BLaER1 (cell line): Measurements from ENCODE around the gene ATXN2.

Experiments used
- H3K27ac ChIP-seq: shearing (Covaris generic); formaldehyde crosslinking; 2 replicates; pipeline ENCODE4 v1.8.1; 2022
- H3K27me3 ChIP-seq: shearing (Covaris generic); formaldehyde crosslinking; 2 replicates; pipeline ENCODE4 v1.8.1; 2022
- H3K36me3 ChIP-seq: shearing (Covaris generic); formaldehyde crosslinking; 2 replicates; pipeline ENCODE4 v1.8.1; 2022
- H3K4me1 ChIP-seq: shearing (Covaris generic); formaldehyde crosslinking; 2 replicates; pipeline ENCODE4 v1.8.1; 2022
- H3K4me2 ChIP-seq: shearing (Covaris generic); formaldehyde crosslinking; 2 replicates; pipeline ENCODE4 v1.8.1; 2022
- H3K4me3 ChIP-seq: shearing (Covaris generic); formaldehyde crosslinking; 2 replicates; pipeline ENCODE4 v1.8.1; 2022
- H3K9ac ChIP-seq: shearing (Covaris generic); formaldehyde crosslinking; 2 replicates; pipeline ENCODE4 v1.8.1; 2022
- H3K9me3 ChIP-seq: shearing (Covaris generic); formaldehyde crosslinking; 2 replicates; pipeline ENCODE4 v1.8.1; 2022
- H4K20me1 ChIP-seq: shearing (Covaris generic); formaldehyde crosslinking; 2 replicates; pipeline ENCODE4 v1.8.1; 2022
- Cebpa-rat ChIP-seq: shearing (Covaris generic); IDR thresholded peaks from 2 replicates; pipeline ENCODE4 v1.8.1; 2022

ATXN2 gene

DNA sequence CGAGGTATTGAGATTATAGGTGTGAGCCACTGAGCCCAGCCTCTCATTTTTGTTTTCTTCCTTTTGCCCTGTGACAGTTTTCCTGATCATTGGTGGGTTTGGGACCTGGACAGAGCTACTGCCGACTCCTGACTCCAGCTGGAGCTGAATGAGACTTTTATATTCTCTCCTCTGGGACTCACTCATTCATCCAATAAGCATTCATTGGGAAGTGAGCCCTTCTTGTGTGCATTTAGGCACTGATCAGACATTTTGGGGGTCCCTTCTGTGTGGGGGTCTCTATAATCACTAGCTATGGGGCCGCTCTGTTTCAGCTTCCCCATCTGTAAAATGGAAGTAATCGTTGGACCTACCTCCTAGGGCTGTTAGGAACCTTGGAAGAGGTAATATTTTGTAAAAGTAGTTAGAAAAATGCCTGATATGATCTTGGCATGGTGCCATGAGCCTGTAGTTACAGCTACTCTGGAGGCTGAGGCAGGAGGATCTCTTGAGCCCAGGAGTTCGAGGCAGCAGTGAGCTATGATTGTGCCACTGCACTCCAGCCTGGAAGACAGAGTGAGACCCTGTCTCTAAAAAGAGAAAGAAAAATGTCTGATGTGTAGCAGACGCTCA, 186.2 kb downstream of the ATXN2 start:
- Histone ChIP-seq H3K9me3 (no peaks in the 10 kb centered on the region), H3K9ac (peak overlapping the region; percentile 69; the same call in 1 of the 2 replicates), H3K36me3 (peaks cover 32% of the 10 kb centered on the region), H3K4me2 (peak overlapping the region; percentile 98), H3K27ac (peak overlapping the region; percentile 78), H3K27me3 (no peaks in the 10 kb centered on the region), H3K4me1 (peaks cover 74% of the 10 kb centered on the region), H3K4me3 (no peak overlapping the region), H4K20me1 (peaks cover 99% of the 10 kb centered on the region)
- TF ChIP-seq Cebpa-rat, result no peak

DNA sequence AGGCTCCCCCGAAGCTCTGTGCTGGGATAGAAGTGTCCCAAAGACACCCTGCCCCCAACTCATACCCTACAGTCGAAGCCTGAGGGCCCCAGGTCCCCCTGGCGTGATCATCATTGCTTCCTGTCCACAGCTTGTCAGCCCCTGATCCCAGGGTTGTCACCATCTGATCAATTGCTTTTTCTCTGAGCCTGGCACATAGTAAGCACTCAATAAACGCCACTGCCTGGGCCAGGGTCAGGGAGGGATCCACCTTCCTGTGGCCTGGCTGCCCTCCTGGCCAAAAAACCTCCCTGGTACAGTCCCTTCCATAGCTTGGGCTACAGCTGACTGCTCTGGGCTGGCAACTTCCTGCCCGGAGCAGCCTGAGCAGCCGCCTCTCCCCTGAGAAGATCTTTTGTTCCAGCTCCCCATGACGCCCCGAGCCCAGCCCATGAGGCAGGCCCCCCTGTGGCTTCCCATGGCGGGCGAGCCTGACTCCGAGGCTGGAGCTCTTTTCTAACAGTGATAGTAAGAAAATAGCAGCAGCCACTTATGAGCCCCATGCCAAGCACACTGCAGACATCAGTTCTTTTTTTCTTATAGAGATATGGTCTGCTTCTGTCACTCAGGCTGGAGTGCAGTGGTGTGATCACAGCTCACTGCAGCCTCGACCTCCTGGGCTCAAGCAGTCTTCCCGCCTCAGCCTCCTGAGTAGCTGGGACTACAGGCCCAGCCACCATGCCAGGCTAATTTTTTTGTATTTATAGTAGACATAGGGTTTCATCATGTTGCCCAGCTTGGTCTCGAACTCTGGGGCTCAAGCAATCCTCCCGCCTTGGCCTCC, 186.9 kb downstream of the ATXN2 start:
- no peaks in the 10 kb centered on the region for H3K9me3 ChIP-seq
- peak overlapping the region; percentile 30 for H3K4me3 ChIP-seq
- peaks cover 25% of the 10 kb centered on the region for H3K36me3 ChIP-seq
- peak overlapping the region; percentile 98 for H3K4me2 ChIP-seq
- no peaks in the 10 kb centered on the region for H3K27me3 ChIP-seq
- H4K20me1 ChIP-seq, result peaks cover 99% of the 10 kb centered on the region
- no peak for TF ChIP-seq Cebpa-rat
- peak overlapping the region; percentile 69 for H3K9ac ChIP-seq
- H3K27ac ChIP-seq, result peak overlapping the region; percentile 78
- peaks cover 82% of the 10 kb centered on the region for H3K4me1 ChIP-seq

DNA sequence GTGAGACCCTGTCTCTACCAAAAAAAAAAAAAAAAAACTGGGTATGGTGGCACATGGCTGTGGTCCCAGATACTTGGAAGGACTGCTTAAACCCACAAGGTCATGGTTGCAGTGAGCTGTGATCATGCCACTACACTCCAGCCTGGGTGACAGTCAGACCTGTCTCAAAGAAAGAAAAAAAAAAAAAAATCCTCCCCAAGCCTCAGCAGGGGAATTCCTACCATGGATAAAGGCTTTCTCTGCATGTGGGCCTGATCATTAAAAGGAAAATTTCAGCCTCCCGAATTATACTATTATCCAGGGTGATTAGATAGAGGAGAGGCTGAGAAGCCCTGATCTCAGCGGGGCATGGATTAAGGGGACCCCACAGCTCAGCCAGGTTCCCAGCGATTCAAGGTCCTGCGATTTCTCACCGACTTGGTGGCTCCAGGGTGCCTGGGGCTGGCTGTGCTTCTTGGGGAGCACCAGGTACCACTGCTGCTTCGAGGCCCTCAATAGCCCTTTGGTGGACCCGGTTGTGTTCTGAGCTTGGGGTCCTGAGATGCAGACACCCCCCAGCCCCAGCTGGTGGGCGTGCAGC, 187.8 kb downstream of the ATXN2 start:
- Histone ChIP-seq H3K27me3 (no peaks in the 10 kb centered on the region), H3K27ac (peak overlapping the region; percentile 78), H3K9me3 (no peaks in the 10 kb centered on the region), H3K36me3 (peaks cover 16% of the 10 kb centered on the region), H3K4me1 (peaks cover 90% of the 10 kb centered on the region), H3K9ac (peak overlapping the region; percentile 69), H3K4me3 (peak overlapping the region; percentile 30; the same call in 1 of the 2 replicates), H4K20me1 (peaks cover 99% of the 10 kb centered on the region), H3K4me2 (peak overlapping the region; percentile 98)
- no peak for TF ChIP-seq Cebpa-rat

DNA sequence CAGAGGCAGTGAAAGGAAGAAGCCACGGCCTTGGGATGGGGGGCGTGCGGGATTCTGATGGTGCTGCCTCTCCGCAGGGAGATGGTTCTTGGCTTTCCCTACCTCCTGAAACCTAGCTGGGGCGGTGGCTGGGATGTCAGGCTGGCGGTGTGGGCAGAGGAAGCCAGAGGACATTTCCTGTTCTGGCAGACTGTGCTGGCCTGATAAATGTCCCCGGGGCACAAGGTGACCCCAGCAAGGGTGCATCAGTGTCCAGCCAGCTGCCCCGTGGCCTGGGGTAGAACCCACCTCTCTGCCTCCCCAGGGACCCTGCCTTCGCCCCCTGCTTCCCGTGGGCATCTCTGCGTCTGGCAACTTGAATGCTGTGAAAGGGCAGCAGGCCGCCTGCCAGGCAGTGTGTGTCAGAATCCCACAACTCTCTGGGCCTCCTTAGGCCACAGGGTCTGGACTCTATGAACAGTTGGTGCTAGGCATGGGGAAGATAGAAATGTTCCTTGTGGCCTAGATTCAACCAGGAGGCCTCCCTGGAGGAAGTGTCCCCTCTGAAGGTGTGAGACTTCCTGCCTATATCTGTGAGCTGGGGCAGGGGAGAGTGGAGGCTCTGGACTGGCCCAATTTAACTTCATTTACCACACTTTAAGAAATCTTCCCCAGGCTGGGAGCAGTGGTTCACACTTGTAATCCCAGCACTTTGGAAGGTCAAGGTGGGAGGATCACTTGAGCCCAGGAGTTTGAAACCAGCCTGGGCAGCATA, 188.5 kb downstream of the ATXN2 start:
- peak overlapping the region; percentile 69 for H3K9ac ChIP-seq
- no peaks in the 10 kb centered on the region for H3K27me3 ChIP-seq
- TF ChIP-seq Cebpa-rat, result no peak
- H3K9me3 ChIP-seq, result no peaks in the 10 kb centered on the region
- peaks cover 10% of the 10 kb centered on the region; the same call in 1 of the 2 replicates for H3K36me3 ChIP-seq
- peaks cover 90% of the 10 kb centered on the region for H3K4me1 ChIP-seq
- H3K4me3 ChIP-seq, result peak overlapping the region; percentile 58
- peak overlapping the region; percentile 78 for H3K27ac ChIP-seq
- peaks cover 92% of the 10 kb centered on the region for H4K20me1 ChIP-seq
- peak overlapping the region; percentile 98 for H3K4me2 ChIP-seq

DNA sequence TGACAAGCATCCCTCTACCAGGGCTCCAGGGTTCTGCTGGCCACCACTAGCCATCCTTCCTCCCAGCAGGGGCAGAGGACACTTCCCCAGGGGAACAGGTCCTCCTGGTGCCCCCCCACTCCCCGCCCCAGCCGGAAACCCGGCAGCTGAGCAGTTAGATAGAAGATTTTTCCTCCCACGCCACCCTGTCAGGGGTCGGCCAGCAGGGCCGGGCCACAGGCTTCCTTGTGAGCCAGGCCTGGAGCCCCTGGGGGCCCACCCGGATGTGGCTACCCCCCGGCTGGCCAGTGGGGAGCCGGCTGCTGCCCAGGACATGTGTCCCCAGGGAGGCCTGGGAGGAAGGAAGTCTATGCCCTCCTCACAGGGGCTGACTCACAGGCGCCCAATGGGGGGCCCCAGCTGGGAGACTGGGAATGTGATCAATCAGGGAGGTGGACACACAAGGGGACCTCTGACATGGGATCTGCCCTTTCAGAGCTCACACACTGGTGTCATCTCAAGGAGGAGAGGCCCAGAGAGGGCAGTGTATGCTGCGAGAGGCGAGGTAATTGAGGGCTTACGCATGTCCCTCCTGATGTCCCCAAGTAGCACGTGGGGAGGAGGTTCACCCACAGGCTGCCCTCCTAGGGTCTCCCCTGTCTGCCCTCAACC, 189.2 kb downstream of the ATXN2 start:
- peak overlapping the region; percentile 98 for H3K4me2 ChIP-seq
- H3K9ac ChIP-seq, result peak overlapping the region; percentile 69

DNA sequence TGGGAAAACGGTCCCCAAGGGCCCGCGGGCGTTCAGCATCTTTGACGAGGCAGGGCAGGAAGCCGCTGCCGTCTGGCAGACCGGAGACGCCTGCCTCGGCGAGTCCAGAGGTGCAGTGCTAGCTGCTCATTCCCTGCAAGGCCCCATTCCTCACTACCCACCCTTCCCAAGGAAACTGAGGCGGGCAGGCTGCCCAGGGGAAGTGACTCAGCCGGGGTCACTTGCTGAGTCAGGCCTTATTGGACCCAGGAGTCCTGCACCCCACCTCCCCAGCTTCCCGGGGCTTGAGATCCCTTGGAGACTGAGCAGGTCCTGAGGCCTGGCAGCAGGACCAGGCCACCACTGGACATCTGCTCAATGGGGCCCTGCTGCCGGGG, 189.7 kb downstream of the ATXN2 start:
- Histone ChIP-seq H3K4me3 (peak overlapping the region; percentile 58), H3K9ac (peak overlapping the region; percentile 69)

More for the DNA sequence above, 189.2 kb downstream of the ATXN2 start:
- Histone ChIP-seq H3K9me3 (no peaks in the 10 kb centered on the region), H3K36me3 (peaks cover 5% of the 10 kb centered on the region; the same call in 1 of the 2 replicates), H3K4me3 (peak overlapping the region; percentile 58), H3K27ac (peak overlapping the region; percentile 78), H3K4me1 (peaks cover 88% of the 10 kb centered on the region), H4K20me1 (peaks cover 85% of the 10 kb centered on the region), H3K27me3 (no peaks in the 10 kb centered on the region)
- no peak for TF ChIP-seq Cebpa-rat

DNA sequence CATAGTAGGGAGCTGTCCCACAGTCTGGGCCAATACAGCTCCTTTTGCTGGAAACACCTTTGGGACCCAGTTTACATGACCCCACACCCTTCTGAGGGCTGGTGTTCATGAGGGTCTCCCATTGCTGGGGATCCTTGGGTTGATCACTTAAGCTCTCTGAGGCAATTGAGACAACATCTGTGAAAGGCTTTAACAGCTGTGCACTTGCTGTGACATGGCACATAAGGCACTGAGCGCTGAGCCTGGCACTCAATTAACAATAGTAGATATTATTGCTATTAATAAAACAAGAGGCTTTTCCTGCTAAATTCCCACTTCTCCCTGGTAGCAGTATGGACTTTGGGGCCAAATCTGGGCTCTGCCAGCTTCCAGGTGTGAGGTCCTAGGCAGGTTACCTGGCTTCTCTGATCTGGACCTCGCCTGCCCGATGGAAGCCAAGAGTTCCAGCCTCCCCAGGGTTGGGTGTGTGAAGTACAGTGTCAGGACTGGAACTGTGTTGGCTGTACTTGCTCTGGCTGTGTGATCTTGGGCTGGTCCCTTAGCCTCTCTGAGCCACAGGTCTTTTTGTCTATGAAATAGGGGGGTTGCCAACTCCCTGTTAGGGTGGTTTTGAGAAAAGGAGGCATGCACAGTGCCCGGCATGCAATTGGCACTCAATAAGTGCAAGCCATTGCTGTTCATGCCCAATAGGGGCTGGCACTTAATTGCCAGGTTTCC, 190.3 kb downstream of the ATXN2 start:
- H3K36me3 ChIP-seq, result no peaks in the 10 kb centered on the region
- H3K27me3 ChIP-seq, result no peaks in the 10 kb centered on the region
- no peaks in the 10 kb centered on the region for H3K9me3 ChIP-seq
- peak overlapping the region; percentile 69; the same call in 1 of the 2 replicates for H3K9ac ChIP-seq
- peak overlapping the region; percentile 98 for H3K4me2 ChIP-seq
- TF ChIP-seq Cebpa-rat, result no peak
- H3K4me1 ChIP-seq, result peaks cover 88% of the 10 kb centered on the region
- H4K20me1 ChIP-seq, result peaks cover 75% of the 10 kb centered on the region
- H3K27ac ChIP-seq, result peak overlapping the region; percentile 78
- peak overlapping the region; percentile 96 for H3K4me3 ChIP-seq

More for the DNA sequence above, 189.7 kb downstream of the ATXN2 start:
- H3K4me1 ChIP-seq, result peaks cover 88% of the 10 kb centered on the region
- no peaks in the 10 kb centered on the region for H3K27me3 ChIP-seq
- peaks cover 80% of the 10 kb centered on the region for H4K20me1 ChIP-seq
- H3K36me3 ChIP-seq, result no peaks in the 10 kb centered on the region; the same call in 1 of the 2 replicates
- peak overlapping the region; percentile 78 for H3K27ac ChIP-seq
- no peaks in the 10 kb centered on the region for H3K9me3 ChIP-seq
- no peak for TF ChIP-seq Cebpa-rat
- H3K4me2 ChIP-seq, result peak overlapping the region; percentile 98

DNA sequence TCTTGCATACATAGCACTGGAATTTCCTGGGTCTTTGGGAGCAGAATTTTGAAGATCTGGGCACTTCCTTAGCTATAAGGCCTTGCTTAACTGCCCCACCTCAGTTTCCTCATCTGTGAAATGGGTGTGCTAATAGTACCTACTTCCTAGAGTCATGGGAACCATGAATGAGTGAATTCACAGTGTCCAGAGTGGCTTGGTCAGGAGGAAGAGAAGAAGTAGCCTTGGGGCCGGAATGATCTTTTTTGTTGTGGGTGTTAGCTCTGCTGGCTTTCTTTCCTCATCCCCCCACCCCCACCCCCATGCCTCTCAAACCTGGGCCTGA, 191.0 kb downstream of the ATXN2 start:
- peak overlapping the region; percentile 96 for H3K4me3 ChIP-seq
- TF ChIP-seq Cebpa-rat, result no peak

More for the DNA sequence above, 191.0 kb downstream of the ATXN2 start:
- Histone ChIP-seq H3K9me3 (no peaks in the 10 kb centered on the region), H3K36me3 (no peaks in the 10 kb centered on the region), H4K20me1 (peaks cover 67% of the 10 kb centered on the region), H3K27ac (peak overlapping the region; percentile 50; the same call in 1 of the 2 replicates), H3K4me1 (peaks cover 88% of the 10 kb centered on the region), H3K27me3 (no peaks in the 10 kb centered on the region), H3K4me2 (peak overlapping the region; percentile 98), H3K9ac (no peak overlapping the region)
